Astrocyte (in vitro differentiated cells and primary cell): ENCODE results near the gene CAMK2B.

ENCODE experiments used
- CTCF ChIP-seq: IDR thresholded peaks from 2 replicates; pipeline ENCODE4 v1.5.1; 2011; ENCODE audit warnings: low read depth, mild to moderate bottlenecking, inconsistent platforms, low read length, moderate library complexity; ENCODE audit not compliant: insufficient read depth
- EZH2 ChIP-seq: IDR thresholded peaks from 2 replicates; pipeline ENCODE4 v1.6.1; 2012; ENCODE audit warnings: mild to moderate bottlenecking, low read length, inconsistent platforms; ENCODE audit not compliant: insufficient read depth

GRCh38 chr7:44367475-44368043 is 42.2 kb upstream of the CAMK2B start:
- TF ChIP-seq CTCF (no peak), EZH2 (no peak)
